Middle frontal gyrus (tissue), 1 donor: ENCODE measurements around the gene GFOD1.

Experiments used
- DNase-seq: peaks from one replicate; pipeline ENCODE4 v3.0.0-alpha.2; 2015; ENCODE audit warnings: low spot score; ENCODE audit errors: extremely low spot score

The GFOD1 gene

DNA sequence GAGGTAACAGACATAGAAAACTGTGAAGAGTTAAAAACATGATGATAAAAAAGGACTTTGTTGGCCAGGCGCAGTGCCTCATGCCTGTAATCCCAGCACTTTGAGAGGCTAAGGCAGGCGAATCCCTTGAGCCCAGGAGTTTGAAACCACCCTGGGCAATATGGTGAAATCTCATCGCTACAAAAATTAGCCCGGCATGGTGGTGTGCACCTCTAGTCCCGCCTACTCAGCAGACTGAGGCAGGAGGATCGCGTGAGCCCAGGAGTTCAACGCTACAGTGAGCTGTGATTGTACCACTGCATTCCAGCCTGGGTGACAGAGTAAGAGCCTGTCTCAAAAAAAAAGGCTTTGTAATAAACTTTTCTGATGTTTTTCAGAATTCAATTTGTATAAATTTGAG lies 60.1 kb downstream of the GFOD1 start:
- no peak for DNase-seq

DNA sequence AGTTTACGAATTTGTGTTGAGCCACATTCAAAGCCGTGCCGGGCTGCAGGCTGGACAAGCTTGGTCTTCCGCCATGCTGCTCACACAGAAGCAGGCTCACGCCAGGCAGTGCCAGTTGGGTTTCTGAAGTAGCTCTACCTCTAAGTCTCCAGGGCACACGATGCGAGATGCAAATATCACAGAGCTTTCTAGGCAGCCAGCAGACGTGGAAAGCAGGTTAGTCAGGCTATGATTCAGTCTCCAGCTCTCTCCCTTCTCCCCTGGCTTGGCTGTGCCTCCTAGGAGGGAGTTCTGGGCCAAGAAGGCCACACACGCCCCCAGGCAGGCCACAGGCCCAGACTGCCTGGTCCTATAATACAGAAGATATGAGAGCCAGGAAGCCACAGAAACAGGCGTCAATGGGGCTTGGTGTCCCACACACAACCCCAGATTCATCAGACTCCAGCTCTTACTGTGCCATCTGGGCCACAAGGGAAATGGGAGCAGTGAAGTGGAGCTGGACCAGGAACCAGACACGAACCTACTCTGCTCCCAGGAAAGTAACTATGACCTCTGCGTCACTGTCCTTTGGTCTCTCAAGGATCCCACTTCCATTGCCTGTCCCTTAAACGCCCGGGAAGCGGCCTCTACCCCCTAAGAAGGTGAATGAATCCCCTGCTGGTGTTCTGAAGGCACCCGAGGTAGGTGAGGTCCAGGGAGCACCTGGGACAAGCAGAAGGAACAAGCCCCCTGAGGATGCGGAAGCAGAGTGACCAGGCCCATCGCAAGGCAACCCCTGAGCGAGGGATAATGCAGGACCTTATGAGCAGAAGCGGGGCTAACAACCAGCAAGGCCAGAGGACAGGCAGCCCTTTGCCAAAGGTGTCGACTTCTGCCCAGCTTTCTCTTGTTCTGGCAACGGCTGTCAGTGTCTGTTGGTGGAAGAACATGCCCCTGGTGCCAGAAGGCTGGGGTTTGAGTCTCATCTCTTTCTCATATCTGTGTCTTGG lies 61.2 kb downstream of the GFOD1 start:
- no peak for DNase-seq

DNA sequence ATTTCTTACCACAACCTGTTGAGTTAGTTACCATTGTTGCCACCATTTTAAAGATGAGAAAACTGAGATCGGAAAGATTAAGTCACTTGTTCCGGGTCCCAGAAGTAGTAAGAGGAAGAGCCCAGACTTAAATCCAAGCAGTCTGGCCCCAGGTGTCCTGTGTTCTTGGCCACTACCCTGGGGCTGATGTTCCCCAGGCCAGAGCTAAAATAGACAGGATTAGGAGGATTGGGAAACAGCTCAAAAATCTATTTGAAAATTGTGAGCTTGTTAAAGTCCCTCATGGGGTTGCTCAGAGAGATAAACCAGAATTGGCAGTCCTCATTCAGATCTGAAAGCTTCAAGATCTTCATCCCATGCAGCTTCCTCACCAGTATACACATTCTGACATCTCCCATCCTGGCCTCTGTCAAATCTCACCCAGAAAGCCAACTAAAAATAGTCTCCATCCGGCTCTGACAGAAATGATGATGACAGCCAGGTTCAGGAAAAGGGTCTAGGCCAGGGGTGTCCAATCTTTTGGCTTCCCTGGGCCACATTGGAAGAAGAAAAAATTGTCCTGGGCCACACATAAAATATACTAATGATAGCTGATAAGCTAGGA lies 62.0 kb downstream of the GFOD1 start:
- no peak for DNase-seq

DNA sequence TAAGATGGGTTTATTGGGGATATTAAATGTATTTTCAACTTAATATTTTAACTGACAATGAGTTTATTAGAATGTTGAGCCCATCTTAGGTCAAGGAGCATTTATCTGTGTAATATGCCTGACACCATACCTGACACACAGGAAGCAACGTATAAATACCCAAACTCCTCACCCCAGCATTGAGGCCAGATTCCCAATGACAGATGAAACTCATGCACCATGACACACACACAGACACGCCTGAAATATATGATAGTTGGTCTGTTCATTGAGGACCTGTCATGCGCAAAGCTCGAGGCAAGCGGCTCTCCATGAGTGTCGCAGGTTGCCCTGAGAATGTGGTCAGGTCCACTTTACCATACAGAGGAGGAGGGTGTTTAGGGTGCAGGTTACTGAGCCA lies 64.1 kb downstream of the GFOD1 start:
- DNase-seq = no peak

DNA sequence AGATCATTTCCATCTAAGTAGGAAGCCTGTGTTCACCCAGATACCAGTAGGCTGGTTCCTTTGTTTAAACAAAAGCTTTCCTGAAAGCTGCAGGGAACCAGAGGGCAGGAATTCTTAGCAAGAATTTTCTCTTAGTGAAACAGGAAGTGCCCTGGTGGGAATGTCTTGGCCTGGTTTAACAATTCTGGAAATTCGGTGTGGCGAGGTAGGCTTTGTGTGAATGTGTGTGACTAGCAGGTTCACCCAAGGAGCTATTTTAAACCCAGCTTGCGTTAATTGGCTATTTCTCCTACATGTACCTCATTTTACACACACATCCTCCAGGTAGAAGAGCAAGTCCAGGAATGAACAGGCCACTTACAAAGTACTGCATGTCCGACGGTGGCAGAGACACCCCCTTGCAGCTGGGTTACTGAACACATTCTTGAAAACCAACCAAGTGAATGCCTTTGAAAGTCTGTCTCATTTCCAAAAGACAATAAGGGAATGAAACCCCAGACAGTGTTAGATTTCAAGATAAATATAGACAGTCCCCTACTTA lies 64.6 kb downstream of the GFOD1 start:
- DNase-seq = no peak

DNA sequence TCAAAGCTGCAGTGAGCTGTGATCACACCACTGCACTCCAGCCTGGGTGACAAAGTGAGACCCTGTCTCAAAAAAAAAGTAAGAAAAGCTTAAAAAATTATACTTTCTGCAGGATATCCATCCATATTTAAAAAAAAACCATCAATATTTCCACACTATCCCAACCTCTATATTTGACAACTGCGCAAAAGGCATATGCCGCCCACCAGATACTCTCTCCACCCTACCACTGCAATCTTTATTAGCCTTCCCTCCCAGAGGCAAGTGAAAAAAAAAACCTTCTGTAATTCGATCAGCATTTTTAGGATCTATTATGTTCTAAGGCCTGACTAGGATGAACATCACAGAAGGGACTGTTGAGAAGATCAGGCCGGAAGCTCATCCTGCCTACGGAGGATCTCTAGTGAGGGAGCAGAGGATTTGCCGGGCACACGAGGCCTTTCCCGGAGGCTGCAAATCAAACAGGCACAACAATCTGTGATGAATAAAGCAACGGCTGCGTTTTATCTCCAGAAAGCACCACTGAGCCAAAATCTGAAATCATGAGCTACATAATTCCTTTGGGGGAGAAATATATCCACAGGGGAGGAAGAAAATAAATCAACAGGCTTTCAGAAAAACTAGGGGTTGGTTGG lies 65.9 kb downstream of the GFOD1 start:
- DNase-seq = peak; percentile 64

DNA sequence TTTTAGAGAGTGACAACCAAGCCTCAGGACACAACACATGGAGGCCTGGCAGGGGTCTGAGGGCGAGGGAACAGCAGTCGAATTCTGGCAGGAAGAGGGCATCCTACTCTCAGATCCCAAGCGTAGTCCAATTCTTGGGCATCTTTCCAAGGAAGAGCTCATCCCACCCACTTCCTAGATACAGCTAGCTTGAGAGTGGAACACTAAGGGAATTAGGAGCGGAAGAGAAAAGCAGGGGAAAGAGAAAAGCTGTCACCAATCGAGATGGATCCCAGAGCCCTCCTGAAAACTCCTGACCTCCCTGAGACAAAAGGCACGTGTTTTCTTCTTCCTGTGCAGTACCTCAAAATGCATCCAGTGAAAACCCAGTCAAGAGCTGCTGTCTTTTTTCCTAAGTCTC lies 67.1 kb downstream of the GFOD1 start:
- no peak for DNase-seq

DNA sequence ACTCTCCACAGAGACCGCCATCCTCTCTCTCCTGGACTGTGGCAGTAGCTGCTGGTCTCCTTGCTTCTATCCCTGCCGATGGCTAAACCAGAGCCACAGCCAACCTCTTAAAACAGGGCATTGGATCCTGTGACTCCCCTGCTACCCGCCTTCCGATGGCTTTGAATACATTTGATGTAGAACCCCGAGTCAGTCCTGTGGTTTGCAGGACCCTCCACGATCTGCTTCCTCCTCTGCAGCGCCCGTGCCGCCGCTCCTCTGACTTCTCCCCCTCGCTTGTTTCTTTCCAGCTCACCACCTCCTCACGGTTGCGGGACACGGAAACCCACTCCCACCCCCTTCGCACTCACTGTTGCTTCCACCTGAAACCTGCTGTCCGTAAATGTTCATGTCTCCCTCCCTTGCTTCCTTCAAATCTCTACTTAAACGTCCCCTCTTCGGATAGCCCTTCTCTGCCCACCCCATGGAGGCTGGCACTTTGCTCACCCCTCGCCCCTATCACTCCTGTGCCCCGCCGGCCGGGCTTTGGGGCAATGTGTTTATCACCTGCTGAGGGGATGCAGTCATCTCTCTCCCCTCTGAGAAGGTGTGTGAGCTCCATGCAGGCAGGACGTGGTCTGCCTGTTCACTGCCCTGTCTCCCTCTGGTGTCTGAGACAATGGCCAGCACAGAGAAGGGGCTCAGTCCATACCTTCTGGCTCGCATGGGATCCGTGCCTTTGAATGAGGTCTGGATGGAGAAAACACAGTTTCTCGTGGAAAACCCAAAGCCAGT lies 67.8 kb downstream of the GFOD1 start:
- no peak for DNase-seq

DNA sequence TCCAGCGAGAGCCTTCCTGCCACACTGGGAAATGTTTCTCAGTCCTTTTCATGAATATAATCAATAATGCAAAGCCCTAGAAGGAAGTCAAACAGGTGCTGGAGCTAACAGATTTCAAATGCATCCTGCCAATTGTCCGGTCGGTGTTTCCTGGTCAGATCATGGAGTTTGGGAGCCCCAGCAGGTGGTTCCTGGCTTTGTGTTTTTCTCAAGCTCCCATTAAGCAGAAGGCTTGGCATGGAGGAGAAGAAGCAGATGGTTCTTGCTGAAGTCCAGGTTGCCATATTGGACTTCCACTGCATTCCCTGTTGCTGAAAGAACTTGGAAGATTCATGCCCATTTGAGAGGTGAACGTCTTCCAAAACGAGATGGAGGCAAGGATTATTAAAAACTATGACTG lies 68.6 kb downstream of the GFOD1 start:
- DNase-seq = no peak

DNA sequence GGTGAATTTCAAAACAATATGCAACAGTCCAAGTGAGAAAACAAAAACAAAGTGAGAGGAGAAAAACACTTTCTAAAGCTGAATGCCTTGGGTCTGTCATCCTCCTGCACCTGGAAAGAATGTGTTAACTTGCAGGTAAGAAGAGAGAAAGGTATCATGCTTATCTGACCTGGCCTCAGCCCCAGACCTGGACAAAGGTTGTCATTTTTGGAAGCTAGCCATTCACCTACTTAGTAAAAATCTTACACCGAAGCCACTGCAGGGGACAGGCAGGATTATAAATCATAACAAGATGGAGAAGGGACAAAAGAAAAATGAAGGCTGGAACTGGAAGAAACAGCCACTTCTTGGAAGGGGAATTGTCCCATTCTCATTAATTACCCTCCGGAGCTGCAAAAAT lies 69.4 kb downstream of the GFOD1 start:
- DNase-seq = no peak

DNA sequence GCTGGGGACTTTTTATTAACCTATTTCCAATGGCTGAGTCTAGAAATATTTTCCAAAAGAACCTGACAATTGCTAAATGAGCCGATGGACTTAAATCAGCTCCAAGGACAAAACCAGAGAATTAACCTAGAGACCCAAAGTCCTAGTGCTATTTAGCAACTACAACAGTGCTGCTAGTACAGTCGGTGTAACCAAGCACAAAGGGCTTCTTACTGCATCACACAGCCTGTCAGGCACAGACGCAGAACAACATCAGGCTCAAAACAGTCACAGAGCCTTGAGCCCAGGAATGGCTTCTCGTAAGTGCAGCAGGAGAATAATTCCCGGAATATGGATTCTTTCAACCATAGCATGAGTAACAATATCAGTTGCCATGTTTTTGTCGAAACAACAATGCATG lies 70.0 kb downstream of the GFOD1 start:
- DNase-seq = no peak

DNA sequence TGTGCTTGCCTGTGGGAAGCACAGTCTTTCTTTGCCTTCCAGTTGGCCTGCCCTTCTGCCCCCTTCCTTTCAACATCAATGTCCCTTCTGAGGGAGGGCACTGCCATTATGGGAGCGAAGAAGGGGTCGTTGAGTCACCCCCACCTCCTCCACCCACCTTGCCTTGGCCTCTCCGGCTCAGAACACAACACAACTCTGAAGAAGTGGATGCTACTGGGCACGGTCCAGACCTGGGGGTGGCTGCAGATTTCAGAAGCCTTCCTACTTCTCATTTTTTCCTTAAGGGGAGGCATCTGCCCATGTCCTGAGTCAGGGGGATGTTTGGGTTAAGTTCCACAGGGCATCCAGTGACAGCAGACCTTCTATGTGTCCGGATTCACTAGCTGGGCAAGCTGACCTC lies 72.1 kb downstream of the GFOD1 start:
- no peak for DNase-seq

DNA sequence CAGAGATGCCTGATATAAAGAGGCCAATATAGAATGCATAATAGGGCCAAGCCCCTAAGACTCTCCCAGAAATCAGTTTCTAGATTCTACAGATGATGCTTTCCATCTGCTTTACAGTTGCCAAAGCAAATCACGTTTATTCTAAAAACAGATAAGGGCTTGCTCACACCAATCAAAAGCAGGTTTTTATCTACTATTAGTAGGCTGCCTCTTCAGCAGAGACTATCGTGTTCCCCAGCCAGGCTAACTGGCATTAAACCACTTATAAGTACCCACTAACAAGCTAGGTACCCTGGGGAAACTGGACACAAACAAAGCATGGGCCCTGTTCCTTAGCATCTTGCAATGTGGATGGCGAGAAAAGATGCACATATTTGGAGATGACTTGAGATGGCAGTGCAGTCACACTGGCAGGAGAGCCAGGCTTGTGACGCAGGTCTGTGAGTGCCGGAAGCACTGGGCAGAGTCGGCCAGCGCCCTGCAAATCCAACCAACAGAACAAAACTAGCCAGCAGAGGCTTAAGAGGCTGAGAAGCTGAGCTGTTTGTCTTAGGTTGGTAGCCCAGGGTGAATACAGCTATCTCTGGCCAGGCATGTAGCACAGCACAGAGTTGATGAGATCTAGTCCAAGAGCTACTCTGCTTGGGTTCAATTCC lies 73.4 kb downstream of the GFOD1 start:
- no peak for DNase-seq

DNA sequence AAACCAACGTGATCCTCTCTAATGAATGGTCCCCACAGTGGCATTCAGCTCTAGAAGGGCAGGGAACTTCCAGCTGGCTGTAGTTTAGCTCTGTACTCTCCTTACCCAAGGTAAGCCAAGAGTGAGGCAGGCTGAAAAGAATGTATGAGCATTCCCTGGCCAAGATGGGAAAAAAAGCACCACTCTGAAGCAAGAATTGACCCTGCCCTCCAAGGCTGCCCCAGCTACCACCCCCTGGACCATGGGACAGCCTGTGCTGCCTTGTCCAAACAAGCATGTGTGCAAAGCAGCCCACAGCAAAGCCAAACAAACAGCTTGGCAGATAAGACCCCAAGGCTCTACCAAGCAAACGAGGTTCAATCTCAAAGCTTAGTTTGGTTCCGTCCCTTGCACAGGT lies 73.9 kb downstream of the GFOD1 start:
- no peak for DNase-seq

DNA sequence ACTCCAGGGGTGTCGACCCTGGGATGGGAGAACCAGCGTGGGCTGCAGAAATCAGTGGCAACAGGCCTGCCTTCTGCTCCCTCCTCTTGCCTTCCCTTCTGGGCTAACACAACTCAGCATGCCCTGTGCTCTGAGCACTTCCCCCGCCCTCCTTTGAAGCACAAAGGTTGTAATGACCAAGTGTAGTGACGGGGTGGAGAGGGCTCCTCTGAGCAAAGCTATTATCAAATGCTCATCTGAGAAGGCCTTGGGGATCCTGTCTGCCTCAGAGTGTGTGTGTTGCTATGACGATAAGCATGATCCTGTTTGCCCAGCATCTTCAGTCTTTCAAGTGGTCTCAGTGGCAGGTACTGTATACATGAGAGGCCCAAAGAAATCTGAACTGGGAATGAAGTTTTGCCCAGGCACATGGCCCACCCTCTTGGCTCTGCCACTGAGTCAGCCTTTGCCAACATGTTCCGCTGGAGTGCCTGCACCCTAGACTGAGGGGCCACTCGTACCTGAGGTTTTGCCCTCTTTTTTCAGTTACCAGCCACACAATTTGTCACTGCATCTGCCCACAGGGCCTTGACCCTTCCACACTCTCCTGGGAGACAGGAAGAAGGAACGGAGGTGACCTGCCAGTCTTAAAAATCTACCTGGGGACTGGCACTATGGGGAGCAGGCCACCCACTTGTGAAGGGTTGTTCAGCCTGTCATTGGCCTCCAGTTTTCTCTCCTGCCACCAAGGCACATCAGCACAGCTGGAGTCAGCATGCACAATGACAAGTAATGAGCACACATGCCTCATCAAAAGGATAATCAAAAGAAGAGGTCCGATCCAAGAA lies 74.5 kb downstream of the GFOD1 start:
- DNase-seq = no peak

DNA sequence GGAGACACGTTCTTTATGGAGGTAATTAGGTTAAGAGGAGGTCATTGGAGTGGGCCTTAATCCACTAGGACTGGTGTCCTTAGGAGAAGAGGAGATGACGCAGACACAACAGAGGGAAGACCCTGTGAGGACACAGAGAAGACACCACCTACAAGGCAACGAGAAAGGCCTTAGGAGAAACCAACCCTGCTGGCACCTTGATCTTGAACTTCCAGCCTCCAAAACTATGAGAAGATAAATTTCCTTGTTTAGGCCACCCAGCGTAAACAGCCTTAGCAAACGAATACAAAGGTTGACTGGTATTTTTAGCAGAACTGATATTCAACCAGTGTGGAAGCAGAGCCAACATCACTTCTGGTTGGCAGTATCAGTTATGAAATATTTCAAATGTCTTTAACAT lies 75.2 kb downstream of the GFOD1 start:
- no peak for DNase-seq

DNA sequence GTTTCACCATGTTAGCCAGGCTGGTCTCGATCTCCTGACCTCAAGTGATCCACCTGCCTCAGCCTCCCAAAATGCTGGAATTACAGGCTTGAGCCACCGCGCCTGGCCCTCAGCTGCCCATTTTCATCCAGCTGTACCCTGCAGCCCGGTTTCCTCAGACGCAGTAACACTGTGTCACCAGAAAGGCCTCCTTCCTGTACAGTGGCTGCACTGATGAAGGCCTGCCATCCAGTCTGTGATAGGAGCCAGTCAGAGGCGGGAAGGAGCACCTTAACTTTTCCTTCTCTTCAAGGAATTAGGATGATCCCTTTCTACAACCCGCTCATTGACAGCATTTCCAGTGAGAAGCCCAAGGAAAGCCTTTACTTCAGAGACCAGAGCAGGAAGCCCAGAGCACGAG lies 75.9 kb downstream of the GFOD1 start:
- DNase-seq = no peak

DNA sequence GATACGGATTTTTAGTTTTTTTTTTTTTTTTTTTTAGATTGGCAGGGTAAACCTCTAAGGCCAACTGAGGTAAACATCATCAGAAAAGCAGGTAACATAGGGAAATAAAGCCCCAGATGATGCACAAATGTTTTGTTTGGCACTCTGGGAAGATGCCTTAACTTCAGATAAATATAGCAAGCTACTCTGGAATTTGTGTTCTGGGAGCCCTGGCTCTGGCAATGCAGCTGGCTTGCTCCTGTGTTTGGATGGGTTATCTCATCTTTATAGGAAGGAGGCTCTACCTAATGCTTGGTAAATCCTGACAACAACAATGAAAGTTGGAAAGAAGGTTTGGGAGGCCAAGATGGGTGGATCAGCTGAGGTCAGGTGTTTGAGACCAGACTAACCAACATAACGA lies 77.4 kb downstream of the GFOD1 start:
- no peak for DNase-seq

DNA sequence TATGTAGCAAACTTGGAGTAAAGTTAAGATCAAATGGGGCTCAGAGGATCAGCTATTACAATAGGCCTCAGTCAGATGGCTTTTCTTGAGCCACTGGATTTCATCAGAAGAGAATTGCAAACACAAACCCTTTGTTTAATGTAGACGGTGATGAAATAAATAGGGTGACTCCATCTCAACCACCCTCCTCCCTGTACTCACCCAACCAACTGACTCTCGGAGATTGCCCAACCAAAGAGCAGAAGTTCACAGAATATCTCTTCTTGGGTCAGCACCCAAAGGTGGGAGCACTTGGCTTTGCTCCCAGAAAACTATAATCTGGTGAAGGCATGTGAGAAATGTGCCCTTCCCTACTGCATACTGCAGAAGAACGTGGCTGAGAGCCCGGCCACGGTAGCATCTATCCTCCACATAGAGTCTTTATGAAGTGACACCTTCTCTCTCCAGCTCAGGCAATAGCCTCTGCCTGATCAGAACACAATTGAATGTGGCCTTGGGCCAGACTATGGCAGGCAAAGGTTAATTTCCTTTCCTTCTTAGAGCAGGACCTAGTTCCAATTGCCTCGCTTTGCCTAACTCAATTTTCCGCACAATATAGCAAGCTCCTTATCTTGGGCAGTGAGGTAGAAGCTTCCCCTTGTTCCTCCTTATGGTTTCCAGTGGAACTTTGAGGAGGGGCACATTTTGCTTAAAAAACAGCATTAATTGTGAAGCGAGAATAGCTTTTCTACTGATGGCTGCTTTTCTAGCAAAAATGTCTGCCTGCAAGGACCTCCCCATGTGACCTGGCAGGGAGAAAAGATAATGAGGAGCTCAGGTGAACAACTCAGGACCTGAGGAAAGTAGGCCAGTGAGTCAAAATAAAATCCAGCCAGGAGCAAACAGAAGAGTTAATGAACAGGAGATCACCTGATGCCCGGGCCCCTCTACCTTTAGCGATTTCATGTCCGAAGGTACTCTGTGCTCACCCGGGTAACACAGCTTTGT lies 79.4 kb downstream of the GFOD1 start:
- no peak for DNase-seq
